Stimulated activated CD4-positive, alpha-beta T cell treated with anti-CD3 and anti-CD28 coated beads, Interleukin-12 subunit alpha, Interleukin-12 subunit beta, amount 100 ng/mL, for 48 hours (primary cell): Measurements from ENCODE around the gene PRRC2A.

Source experiments
- DNase-seq, 3 donors: peaks; one replicate each; pipeline ENCODE4 v3.0.0-alpha.2; 2020; ENCODE audit warnings: low read depth in 2 of 3, low spot score in 1 of 3

The PRRC2A gene

DNA sequence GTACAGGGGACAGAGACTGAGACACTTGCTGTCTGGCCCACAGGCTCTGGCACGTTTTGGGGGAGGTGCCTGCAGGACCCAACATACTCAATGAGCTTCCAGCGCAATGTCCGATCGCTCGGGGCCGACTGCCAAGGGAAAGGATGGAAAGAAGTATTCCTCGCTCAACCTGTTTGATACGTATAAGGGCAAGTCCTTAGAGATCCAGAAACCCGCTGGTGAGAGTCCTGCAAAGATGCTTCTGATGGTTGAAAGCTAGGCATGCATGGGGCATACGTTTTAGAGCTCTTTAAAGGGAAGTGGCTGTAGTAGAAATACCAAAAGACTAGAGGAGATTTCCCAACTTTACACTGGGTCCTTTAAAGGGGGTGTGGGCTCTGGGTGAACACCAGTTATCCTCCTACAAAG is 2.2 kb downstream of the PRRC2A start:
- DNase-seq: no peak

DNA sequence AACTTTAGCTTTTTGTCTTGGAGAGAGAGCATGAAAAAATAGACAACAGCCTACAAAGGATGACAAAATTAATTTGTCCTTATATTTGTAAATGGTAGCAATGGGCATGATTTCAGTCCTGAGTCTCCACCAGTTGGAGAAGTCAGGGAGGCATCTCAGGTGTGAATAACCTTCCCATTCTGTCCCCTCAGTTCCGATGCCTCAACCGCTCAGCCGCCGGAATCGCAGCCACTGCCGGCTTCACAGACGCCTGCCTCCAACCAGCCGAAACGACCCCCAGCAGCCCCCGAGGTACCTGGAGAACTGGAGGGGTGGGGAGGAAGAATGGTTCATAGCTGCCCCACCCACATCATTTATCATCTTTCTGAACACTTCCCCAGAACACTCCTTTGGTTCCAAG is 3.6 kb downstream of the PRRC2A start:
- DNase-seq: no peak

DNA sequence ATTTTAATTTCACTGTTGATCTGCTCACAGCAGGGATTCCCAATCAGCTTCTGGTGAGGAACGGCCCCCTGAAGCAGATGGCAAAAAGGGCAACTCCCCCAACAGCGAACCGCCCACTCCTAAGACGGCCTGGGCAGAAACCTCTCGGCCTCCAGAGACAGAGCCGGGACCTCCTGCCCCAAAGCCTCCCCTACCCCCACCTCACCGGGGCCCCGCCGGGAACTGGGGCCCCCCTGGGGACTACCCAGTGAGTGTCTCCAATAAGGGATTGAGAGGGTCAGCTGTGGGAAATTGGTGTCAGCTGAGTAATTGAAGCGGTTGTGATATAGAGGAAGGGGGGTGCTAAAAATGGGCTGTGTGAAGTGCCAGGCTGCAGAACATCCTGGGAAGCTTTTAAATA is 6.4 kb downstream of the PRRC2A start:
- no peak for DNase-seq

DNA sequence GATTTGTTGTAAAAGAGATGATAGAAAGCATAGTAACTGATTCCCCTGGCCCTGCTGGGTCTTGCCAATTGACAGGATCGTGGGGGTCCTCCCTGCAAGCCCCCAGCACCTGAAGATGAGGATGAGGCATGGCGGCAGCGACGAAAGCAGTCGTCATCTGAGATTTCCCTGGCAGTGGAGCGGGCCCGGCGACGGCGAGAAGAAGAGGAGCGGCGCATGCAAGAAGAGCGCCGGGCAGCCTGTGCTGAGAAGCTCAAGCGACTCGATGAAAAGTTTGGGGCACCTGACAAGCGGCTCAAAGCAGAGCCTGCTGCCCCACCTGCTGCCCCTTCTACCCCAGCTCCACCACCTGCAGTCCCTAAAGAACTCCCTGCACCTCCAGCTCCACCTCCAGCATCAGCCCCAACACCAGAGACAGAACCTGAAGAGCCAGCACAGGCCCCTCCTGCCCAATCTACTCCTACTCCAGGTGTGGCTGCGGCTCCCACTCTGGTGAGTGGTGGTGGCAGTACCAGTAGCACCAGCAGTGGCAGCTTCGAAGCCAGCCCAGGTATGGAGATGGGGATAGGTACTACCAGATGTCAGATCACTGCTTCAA is 7.3 kb downstream of the PRRC2A start:
- no peak for DNase-seq

DNA sequence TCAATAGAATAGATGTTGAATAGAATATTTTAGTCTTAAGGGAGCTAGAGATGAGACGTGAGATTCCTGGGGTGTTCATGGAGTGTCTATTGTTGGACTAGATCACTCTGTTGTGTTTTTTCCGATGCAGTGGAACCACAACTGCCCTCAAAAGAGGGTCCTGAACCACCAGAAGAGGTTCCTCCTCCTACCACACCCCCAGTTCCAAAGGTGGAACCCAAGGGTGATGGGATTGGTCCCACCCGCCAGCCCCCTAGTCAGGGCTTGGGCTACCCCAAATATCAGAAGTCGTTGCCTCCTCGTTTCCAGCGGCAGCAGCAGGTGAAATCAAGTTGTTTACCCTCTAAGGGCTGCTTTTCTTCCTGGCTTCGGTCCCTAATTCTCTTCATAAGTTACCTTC is 8.5 kb downstream of the PRRC2A start:
- no peak for DNase-seq

DNA sequence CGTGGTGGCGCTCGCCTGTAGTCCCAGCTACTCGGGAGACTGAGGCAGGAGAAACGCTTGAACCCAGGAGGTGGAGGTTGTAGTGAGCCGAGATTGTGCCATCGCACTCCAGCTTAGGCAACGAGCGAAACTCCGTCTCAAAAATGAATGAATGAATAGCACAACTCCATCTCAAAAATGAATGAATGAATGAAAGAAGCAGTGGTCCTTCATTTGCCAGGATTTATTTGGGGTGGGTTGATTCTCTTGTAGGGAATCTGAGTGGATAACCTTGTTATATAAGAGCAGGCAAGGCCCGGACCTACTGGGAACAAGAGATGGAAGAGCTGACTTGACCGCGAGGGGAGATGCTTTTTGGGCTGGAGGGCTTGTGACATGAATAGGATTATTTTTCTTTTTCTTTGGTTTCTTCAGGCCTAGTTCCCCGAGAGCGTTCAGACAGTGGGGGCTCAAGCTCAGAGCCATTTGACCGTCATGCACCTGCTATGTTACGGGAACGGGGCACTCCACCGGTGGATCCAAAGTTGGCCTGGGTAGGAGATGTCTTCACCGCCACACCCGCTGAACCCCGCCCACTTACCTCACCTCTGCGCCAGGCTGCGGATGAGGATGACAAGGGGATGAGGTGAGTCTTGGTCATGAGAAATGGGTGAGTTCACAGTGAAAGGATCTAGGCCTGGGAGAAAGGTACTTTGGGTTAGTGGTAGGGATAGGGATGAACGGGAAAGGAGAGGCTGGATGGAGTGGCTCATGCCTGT is 9.8 kb downstream of the PRRC2A start:
- DNase-seq: no peak

DNA sequence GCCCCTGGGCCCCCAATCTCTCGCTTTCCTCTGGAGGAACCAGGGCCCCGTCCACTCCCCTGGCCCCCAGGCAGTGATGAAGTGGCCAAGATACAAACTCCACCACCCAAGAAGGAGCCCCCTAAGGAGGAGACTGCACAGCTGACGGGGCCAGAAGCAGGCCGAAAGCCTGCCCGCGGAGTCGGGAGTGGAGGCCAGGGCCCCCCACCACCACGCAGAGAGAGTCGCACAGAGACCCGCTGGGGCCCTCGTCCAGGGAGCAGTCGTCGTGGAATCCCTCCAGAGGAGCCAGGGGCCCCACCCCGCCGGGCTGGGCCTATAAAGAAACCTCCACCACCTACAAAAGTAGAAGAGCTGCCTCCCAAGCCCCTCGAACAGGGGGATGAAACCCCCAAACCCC is 10.7 kb downstream of the PRRC2A start:
- DNase-seq: no peak

DNA sequence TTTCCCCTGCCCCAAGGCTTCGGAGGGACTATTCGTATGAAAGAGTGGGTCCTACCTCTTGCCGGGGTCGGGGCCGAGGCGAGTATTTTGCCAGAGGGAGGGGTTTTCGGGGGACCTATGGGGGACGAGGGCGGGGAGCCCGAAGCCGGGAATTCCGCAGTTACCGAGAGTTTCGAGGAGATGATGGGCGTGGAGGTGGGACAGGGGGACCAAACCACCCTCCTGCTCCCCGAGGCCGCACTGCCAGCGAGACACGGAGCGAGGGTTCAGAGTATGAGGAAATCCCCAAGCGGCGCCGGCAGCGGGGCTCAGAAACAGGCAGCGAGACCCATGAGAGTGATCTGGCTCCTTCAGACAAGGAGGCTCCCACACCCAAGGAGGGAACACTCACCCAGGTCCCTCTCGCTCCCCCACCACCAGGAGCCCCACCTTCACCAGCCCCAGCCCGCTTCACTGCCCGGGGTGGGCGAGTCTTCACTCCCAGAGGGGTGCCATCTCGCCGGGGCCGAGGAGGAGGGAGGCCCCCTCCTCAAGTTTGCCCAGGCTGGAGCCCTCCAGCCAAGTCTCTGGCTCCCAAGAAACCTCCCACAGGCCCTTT is 11.3 kb downstream of the PRRC2A start:
- no peak for DNase-seq

DNA sequence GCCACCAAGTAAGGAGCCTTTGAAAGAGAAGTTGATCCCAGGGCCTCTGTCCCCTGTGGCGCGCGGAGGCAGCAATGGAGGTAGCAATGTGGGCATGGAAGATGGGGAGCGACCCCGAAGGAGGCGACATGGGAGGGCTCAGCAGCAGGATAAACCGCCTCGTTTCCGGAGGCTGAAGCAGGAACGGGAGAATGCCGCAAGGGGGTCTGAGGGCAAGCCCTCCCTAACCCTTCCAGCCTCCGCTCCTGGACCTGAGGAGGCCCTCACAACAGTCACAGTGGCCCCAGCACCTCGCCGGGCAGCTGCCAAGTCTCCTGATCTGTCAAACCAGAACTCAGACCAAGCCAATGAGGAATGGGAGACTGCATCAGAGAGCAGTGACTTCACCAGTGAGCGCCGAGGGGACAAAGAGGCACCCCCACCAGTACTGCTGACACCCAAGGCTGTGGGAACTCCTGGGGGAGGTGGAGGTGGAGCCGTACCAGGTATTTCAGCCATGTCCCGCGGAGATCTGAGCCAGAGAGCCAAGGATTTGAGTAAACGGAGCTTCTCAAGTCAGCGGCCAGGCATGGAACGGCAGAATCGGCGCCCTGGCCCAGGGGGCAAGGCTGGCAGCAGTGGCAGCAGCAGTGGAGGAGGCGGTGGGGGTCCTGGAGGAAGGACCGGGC is 11.9 kb downstream of the PRRC2A start:
- DNase-seq: no peak

DNA sequence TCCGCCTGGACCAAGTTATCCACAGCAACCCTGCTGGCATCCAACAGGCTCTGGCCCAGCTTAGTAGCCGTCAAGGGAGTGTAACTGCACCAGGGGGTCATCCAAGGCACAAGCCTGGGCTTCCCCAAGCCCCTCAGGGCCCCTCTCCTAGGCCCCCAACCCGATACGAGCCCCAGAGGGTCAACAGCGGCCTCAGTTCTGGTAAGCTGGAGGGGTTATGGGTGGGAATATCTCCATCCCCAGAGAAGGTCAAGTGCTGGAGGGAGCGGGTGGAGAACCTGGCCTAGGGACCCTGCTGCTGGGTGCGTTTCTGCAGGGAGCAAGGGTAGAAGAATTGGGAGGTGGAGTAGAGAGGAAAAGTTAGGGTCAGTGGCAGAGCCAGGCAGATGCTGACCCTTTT is 12.9 kb downstream of the PRRC2A start:
- DNase-seq: no peak

DNA sequence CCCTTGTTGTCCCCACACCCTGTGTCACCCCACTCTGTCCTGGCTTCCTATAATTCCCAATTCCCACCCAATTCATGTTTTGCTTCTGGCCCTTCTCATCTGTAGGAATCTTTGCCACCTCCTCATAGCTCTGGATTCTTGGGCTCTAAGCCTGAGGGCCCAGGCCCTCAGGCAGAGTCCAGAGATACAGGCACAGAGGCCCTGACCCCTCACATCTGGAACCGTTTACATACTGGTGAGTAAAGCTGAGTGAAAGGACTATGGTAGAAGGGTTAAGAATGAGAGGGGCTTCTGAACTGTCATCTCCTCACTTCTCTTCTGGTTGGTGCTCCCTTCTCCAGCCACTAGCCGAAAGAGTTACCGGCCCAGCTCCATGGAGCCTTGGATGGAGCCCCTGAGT is 13.6 kb downstream of the PRRC2A start:
- no peak for DNase-seq

DNA sequence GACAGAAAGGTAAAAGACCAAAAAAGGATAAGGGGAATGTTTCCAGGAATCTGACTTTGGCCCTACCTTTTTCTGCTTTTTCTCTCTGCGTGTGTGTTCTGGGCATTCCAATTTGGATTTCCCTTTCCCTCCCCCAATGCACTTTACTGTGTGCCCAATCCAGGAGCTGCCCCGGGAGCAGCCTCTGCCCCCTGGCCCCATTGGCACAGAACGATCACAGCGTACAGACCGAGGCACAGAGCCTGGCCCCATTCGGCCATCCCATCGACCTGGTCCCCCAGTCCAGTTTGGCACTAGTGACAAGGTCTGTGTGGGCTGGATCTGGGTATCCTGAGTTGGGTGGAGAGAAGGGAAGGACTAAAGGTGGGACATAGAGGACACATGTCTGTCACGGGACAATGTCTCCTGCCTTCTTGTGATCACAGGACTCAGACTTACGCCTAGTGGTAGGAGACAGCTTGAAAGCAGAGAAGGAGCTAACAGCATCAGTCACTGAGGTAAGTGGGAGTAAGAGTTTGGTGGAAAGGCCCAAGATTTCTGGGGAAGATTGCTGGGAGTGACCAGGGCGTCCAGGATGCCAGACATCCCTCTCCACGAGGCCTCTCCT is 14.6 kb downstream of the PRRC2A start:
- no peak for DNase-seq

DNA sequence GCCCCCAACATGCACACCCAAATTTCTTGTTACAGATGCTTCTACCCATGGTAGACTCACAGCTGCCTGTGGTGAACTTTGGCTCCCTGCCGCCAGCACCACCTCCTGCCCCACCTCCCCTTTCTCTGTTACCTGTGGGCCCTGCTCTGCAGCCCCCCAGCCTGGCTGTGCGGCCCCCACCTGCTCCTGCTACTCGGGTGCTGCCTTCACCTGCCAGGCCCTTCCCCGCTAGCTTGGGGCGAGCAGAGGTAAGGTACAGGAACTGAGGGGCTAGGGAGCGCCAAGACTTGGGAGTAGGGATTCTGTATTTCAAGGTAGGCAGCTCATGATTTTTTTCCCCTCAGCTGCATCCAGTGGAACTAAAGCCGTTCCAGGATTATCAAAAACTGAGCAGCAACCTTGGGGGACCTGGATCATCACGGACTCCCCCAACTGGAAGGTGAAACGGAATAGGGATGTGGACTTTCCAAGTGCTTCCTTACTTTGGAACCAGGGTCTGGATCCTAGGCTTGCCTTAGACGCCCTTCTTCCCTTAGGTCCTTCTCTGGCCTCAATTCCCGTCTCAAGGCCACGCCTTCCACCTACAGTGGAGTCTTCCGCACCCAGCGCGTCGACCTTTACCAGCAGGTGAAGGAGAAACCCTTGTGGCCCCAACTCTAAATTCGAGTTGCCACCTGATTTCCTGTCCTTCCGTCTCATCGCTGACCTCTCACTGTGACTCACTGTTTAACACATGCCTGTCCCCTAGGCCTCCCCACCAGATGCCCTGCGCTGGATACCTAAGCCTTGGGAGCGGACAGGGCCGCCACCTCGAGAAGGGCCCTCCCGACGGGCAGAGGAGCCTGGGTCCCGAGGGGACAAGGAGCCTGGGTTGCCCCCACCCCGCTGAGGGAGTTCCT is 16.4 kb downstream of the PRRC2A start:
- no peak for DNase-seq

DNA sequence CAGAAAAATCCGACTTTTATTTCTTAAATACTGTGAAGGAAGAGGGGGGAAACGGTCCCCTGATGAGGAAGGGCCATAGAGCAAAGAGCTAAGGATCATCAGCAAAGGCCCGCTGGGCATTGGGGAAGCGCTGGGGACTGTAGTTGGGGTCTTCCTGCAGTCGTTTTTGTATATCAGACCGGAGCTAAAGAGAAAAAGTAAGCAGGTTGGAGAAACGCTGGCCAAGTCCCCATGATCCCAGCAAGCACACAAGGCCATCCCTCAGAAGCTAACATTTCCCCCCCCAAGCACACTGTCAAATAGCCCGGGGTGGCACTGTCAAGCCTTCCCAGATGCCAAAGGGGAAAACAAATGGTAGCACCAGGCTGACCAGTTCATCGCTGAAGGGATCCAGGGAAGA is 18.5 kb downstream of the PRRC2A start:
- DNase-seq: no peak

DNA sequence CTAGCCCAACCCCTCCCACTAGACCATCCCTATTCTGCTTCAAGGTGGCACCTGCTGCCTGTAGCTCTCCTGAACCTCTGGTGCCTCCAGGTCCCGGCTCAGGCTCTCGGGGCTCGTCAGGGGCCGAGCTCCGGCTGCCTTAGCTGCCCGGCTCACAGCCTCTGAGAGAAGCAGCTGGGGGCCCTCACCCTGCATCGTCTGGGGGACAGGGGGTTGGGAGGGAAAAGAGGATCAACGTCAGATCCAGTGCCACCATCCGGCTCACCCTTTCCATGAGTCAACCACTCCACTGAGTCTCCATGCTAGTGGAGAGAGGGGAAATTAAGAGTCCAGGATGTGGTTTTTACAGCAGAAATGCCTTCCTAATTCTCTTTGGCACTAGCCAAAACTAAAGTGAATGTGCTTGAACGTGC is 18.9 kb downstream of the PRRC2A start:
- peak in 1 of 3 donors; percentile 16 for DNase-seq

DNA sequence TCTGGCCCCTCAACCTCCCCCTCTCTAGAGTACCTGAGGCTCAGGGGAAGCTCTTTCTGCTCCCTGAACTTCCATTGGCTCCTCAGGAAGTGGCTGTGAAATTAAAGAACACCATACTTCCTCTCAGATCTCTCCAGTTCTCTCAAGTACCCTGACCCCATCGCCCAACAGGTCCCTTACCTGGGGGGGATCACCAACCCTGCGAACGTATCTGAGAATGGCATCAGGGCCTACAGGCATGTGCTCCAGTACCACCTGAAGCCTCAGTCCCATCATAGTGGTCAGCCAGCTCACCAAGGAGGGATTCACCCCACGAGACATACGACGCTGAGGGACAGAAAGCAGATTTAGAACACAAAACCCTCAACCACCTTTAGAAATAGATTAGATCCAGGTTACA is 20.1 kb downstream of the PRRC2A start:
- no peak for DNase-seq

DNA sequence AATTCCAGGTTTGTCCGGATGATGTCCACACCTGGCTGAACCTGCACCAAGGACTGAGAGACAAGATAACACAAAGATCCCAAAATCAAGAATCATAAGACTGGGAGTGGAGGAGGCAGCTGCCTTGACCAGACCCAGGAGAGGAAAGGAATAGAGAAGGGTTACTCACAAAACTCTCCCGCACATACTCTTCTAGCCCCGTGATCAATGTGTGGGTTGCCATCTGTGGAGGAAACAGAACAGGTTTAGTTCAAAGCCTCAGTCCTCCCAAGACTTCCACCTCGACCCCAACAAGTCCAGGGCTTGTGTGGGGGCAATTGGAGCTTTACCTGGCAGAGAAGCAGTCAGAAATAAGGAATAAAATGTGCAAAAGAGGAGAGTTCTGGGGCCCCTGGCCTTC is 20.9 kb downstream of the PRRC2A start:
- DNase-seq: no peak

DNA sequence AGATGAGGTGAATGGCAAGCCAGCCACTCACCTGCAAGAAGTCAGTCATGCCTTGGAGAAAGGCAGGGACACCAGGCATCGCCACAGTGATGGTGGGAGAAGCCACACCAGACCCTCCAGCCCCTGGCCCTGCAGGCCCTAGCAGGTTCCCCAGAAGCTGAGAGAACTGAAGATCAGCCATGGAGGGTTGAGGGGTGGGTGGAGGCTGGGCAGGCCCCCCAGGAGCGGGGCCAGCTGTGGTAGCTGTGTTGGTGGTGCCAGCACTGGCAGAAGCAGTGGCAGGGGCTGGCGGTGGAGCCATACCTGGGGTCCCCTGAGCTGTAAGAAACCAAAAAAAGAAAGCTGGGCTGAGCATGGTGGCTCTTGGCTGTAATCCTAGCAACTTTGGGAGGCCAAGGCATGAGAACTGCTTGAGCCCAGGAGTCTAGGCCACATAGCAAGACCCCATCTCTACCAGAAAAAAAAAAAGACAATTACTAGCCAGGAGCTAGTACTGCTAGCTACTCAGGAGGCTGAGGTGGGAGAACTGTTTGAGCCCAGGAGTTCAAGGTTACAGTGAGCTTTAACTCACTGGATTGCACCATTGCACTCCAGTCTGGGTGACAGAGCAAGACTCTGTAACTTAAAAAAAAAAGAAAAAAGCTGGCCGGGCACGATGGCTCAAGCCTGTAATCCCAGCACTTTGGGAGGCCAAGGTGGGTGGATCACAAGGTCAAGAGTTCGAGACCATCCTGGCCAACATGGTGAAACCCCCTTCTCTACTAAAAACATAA is 22.5 kb downstream of the PRRC2A start:
- DNase-seq: no peak

DNA sequence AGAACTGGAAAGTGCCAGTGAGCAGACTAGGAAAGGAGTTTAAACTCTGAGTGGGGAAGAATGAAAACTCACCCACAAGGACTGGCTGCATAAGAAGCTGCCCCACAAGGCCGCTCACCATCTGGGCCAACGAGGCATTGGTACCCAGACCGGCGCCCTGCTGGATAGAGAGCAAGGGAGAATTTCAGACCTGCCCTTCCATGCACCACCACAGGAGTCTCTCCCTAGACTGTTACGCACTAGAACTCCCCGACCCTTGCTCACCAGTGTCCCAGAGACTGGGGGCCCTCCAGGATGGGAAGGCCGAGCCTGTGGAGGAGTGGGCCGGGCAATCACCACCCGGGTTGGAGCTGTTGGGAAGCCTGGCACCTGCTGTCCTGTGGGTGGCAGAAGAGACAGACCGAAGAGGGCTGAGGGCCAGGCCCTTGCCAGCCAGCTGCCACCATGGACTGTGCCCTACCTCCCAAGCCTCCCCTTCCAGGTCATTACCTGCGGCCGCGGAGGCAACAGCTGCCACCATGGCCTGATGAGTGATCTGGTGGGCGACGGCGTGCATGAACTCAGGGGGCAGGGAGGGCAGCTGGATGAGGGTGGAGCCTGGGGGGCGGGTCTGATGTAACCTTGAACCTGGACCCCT is 23.4 kb downstream of the PRRC2A start:
- DNase-seq: no peak

DNA sequence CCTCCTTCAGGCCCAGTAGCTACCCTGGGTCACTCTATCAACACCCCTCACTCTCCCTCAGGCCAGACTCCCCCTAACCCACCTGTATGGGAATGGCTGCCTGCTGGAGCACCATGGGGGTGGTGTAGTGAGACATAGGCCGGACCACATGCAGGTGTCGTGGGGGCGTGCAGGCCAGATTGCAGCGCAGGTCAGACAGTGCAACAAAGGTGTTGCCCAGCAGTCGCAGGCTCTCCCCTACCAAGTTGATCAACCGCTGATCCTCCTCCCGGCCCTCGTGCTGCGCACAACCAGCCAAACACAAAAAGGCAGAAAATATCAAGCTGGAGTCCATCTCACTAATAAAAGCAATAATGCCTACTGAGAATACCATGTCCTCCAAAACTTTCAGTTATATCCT is 24.8 kb downstream of the PRRC2A start:
- no peak for DNase-seq
